DMS 273 (cell line): ENCODE data around the gene ZFP2.

Source experiments
- DNase-seq: peaks from one replicate; lab custom pipeline; 2025; ENCODE audit not compliant: unreplicated experiment; lab: John Stamatoyannopoulos, UW

ZFP2 gene

GRCh38 chr5:178965465-178966055, 69.8 kb downstream of the ZFP2 start:
- DNase-seq: no peak

GRCh38 chr5:178981381-178981780, 85.7 kb downstream of the ZFP2 start:
- DNase-seq: no peak
